ENCODE results near the gene TBATA.

The TBATA gene

GRCh38 chr10:70807556-70807955 lies 22.4 kb upstream of the TBATA start:
- DNase-seq, result no peak

DNA sequence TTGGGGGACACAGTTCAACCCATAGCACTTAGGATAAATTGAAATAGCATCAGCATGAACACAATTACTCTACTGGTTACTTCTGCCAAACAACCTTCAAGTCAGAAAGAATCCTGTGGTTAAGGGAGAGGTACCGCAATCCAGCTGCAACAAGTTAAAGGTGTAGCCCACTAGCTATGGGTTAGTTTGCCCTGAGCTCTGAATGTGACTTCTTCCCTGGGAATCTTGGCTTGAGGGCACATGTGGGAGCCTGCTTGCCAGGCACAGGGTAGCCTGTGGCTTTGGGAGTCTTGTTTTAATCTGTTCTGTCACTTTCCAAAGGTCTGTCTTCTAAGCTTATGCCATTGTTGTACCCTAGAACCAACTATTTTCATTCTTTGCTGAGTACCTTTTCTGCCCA lies 21.7 kb upstream of the TBATA start:
- DNase-seq, result no peak

- DNase-seq, result no peak
Measured at GRCh38 chr10:70805619-70806215, 20.5 kb upstream of the TBATA start.

DNA sequence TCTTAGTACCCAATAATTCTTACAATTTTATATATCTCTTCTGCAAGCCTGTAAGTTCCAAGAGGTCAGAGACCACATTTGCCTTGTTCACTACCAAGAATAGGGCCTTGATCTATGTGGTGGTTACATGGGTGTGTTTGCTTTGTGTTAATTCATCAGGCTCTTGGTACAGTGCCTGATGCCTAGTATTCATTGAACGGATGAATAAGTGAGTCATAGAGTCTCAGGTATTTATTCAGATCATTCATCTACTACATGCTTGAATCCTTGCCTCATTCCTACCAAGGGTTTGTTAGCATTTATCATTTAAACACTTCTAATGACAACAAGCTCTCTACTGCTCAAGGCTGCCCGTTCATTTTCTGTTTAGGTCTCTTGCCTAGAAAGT lies 19.2 kb upstream of the TBATA start:
- DNase-seq, result no peak

DNA sequence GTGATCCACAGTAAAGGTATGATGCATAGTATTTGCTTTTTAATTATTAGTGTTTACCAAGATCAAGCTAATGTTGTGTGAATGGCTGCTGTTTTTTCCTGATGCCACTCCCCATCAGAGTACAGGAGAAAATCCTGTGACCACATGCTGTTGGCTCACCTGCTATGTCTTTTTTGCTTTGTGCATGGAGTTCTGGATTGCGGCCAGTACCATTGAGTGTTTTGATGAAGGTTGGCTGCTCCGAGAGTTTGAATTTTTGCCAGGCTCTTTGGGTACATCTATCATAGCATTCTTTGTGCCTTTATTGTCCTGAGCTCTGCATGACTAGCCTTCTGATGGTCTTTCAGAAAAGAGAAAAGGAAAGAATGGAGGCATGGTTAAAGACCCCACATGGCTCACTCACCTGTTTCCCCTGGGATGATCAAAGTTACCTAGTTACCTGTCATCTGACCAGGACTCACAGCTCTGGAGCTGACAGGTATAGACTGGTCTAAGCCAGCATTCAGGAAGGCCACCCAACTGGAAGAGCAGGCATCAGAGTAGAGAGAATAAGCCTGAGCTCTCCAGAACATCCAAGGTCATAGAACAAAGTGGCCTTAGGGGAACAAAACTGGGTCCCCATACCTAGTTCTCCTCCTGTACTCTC lies 18.7 kb upstream of the TBATA start:
- no peak for DNase-seq

- no peak for DNase-seq
Measured at GRCh38 chr10:70801854-70802253, 16.7 kb upstream of the TBATA start.

DNA sequence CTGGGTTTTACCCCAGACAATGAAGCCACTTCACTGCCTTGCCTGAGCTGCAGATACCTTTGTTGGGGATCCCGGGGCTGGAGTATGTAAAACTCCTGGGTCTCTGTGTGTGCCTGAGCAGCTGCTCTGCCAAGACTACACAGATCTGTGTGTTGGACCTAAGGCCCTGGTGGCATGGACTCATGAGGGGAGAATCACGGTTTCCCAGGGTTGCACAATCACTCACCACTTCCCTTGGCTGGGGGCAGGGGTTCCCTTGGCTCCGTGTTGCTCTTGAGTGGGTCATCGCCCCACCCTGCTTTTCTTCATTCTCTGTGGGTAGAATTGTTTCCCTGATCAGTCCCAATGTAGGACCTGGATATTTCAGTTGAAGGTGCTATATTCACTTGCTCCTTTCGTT lies 13.9 kb upstream of the TBATA start:
- DNase-seq, result no peak

- no peak for DNase-seq
Measured at GRCh38 chr10:70797840-70798239, 12.7 kb upstream of the TBATA start.

GRCh38 chr10:70795613-70796012 lies 10.4 kb upstream of the TBATA start:
- DNase-seq, result no peak

GRCh38 chr10:70791386-70792039 lies 6.3 kb upstream of the TBATA start:
- no peak for DNase-seq

- DNase-seq, result no peak
Measured at GRCh38 chr10:70786799-70787415, 1.7 kb upstream of the TBATA start.

DNA sequence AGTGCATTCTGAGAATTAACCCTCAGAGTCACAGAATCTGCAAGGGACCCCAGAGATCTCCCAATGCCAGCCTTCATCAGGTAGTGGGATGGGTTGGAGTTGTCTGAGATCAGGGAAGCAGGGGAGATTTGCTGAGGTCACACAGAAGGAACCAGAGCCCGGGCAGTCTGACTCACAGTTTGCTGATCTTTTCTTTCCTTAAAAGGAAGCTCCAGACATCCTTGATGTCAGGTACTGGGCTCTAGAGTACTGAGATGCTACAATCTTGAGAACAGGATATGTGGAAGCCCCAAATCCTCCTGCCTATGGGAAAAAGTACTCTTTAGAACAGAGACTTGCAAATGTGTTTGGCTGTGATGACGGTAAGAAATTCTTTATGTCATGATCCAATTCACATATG lies 706 bp downstream of the TBATA start:
- no peak for DNase-seq

- no peak for DNase-seq
Measured at GRCh38 chr10:70784016-70784415, 1.2 kb downstream of the TBATA start.

DNA sequence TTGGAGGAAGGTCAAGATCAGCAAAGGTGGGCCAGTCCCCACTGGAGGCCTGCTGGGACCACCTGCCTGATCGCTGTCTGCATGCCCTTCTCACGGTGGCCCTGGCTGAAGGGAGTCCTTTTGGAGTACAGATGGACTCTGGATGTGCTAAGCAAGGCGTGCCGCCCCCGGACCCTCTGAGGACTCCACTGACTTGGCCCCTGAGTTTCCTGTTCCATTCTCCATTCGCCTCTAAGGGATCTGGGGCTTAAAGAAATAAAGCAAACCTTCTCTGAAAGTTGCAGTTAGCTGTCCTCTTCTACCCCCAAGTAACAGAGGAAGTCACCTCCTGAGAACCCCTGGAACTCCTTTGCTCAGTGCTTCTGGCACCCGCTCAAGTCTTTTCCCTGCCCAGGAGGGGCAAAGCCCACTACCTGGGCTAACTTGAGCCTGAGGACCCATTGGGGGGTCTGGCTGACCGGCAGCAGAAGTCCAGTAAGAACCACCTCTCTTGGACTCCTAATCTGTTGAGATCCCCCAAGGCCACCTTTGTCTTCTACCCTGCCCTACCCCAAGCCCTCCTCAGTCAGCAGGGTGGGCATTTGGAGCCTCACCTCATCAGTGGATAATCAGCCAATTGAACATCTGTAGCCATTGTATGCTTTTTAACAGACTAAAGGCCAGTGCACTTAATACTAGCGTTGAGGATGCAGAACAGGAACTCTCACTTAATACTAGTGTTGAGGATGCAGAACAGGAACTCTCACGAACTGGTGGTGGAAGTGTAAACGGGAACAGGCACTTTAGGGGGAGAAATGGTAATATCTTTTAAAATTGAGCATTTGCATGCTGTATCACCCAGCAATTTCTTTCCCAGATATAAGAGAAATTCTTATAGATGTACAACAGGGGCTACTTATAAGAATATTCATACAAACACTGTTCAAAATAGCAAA lies 2.2 kb downstream of the TBATA start:
- no peak for DNase-seq

DNA sequence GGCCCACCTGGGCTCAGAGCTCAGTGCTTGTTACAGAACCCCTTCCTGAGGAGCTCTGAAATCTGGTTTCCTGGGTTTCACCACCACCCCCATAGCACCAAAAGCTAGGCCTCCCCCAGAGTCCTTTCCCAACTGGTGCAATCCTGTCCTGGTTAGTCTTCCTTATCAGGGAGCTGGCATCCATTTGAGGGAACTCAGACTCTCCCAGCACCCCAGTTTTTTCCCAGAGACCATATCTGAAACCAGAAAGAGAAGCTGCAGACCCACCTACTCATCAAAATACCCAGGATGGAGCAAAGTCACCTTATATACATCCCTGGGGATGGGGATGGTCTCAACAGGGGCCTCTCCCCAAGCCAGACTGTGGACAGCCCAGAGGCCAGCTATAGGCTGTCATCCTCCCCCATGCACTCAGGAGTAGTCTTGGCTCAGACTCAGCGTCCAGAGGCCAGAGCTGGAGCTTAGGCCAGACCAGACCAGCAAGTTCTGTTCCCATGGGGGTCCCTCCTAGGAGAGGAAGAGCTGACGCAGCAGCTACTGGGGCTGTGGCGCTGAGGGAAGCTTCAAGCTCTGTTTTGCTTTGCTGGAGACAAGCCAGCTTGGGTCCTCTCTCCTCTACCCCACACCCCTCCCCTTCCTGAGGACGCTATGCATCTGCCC lies 3.0 kb downstream of the TBATA start:
- DNase-seq, result no peak

- no peak for DNase-seq
Measured at GRCh38 chr10:70781461-70782051, 3.6 kb downstream of the TBATA start.

- no peak for DNase-seq
Measured at GRCh38 chr10:70780772-70781171, 4.4 kb downstream of the TBATA start.

DNA sequence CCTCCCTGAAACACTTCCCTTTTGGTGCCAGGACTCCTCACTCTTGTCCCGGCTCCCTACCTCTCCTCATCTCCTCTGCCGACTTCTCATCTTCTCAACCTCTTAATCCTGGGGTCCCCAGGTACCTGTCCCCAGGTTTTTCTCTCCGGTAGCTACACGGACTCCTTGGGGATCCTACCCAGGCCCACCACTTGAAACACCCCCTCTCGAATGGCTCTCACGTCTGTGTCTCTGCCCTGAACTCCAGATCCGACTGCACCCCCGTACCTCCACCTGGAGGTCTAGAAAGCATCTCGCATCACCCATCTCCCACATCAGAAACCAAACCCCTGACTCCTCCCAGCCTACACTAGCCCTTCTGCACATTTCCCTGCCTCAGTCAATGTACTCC lies 4.8 kb downstream of the TBATA start:
- DNase-seq, result no peak

DNA sequence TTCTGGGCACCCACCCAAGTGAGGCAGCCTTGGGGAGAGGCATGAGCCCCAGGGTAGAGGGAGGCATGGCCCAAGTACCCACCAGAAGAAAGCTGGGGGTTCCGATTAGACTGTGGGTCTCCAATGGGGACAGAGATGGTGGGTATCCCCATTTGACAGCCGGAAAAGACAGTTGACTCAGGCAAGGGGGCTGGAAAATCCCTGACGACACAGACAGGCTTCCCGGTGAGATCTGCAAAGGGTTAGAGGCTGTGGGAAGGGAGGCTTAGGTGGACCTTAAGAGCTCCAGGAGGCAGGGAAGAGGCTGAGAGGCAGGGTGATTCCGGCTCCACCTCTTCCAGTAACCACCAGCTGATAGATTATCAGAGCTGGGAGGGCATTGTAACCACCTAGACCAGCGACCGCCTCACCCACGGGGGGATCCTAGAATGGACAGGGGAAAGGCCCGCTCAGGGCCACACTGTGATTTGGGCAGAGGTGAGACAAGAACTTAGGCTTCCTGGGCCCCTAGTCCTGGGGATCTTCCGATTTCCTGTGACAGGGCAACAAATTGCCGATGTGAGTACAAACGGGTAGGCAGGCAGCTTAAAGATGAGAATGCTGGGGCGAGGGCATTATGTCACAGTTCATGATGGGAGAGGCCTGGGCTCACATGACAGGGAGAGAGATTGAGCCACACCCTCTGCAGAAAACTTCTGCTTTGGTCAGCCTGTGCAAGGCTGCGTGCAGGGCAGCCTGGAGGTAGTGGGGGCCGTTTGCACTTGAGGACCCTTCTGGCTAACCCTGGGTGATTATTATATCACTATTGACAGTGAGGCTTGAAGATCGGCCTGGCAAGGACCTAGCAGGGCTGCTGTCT lies 5.4 kb downstream of the TBATA start:
- DNase-seq, result no peak

DNA sequence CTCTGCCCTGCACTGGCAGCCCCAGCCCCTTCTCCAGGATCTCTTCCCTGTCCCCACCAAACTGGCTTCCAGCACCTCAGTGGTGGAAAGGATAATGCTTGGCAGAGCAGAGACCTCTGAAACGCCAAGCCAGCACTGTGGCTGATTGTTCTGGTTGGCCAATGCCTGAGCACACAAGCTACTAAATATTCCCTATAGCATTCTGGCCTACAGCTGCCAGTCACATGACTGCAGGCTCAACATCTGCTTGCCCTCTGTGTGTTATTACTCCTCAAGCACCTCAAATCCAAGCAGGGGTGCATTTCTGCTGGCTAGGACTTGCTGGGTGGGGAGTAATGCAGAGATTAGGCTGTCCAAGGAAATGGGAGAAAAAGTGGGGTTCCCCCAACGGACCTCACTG lies 6.1 kb downstream of the TBATA start:
- no peak for DNase-seq
